H9 (cell line): ENCODE data around the gene ALOX5. TPM values are rescaled to one million over a fixed set of nuclear protein-coding genes. Genes with fewer than 3 reads are reported as not detected.

ENCODE experiments used
- DNase-seq: peaks from one replicate; pipeline ENCODE4 v3.0.0-alpha.2; 2017
- H2AFZ ChIP-seq: one replicate; pipeline ENCODE4 v1.6.1; 2013; ENCODE audit warnings: mild to moderate bottlenecking, low read length, control low read depth, moderate library complexity
- H2AK5ac ChIP-seq: 2 replicates; pipeline ENCODE4 v1.6.1; 2013; ENCODE audit warnings: low read length, control low read depth, mixed read lengths; ENCODE audit not compliant: insufficient read length
- H2BK120ac ChIP-seq: one replicate; pipeline ENCODE4 v1.6.1; 2013; ENCODE audit warnings: low read depth, mild to moderate bottlenecking, low read length, control low read depth, inconsistent platforms; ENCODE audit not compliant: poor library complexity, severe bottlenecking
- H2BK12ac ChIP-seq: 2 replicates; pipeline ENCODE4 v1.6.1; 2013; ENCODE audit warnings: low read length, control low read depth, mixed read lengths, low read depth; ENCODE audit not compliant: insufficient read length
- H2BK15ac ChIP-seq: 2 replicates; pipeline ENCODE4 v1.6.1; 2013; ENCODE audit warnings: low read depth, low read length, control low read depth
- H2BK20ac ChIP-seq: one replicate; pipeline ENCODE4 v1.6.1; 2013; ENCODE audit warnings: low read depth, mild to moderate bottlenecking, low read length, control low read depth, inconsistent platforms; ENCODE audit not compliant: poor library complexity, severe bottlenecking
- H2BK5ac ChIP-seq: 2 replicates; pipeline ENCODE4 v1.6.1; 2013; ENCODE audit warnings: low read length, control low read depth, mixed read lengths; ENCODE audit not compliant: insufficient read length
- H3K14ac ChIP-seq: 2 replicates; pipeline ENCODE4 v1.6.1; 2013; ENCODE audit warnings: low read length, control low read depth; ENCODE audit not compliant: insufficient read depth
- H3K18ac ChIP-seq: 2 replicates; pipeline ENCODE4 v1.6.1; 2013; ENCODE audit warnings: low read depth, mild to moderate bottlenecking, mixed read lengths, low read length, control low read depth; ENCODE audit not compliant: insufficient read length
- H3K23ac ChIP-seq: 2 replicates; pipeline ENCODE4 v1.6.1; 2013; ENCODE audit warnings: low read length, control low read depth, mixed read lengths, low read depth; ENCODE audit not compliant: insufficient read length
- H3K23me2 ChIP-seq: 2 replicates; pipeline ENCODE4 v1.6.1; 2013; ENCODE audit warnings: low read depth, mild to moderate bottlenecking, mixed read lengths, low read length, control low read depth; ENCODE audit not compliant: insufficient read length, poor library complexity, severe bottlenecking
- H3K27ac ChIP-seq: 2 replicates; pipeline ENCODE4 v1.5.1; 2013; ENCODE audit warnings: low read length, control low read depth, mixed read lengths, low read depth; ENCODE audit not compliant: insufficient read length
- H3K27me3 ChIP-seq: 2 replicates; pipeline ENCODE4 v1.6.1; 2013; ENCODE audit warnings: low read length, control low read depth, inconsistent platforms; ENCODE audit not compliant: insufficient read depth
- H3K4ac ChIP-seq: 2 replicates; pipeline ENCODE4 v1.6.1; 2013; ENCODE audit warnings: low read depth, mild to moderate bottlenecking, control low read depth, inconsistent platforms, low read length, moderate library complexity
- H3K4me1 ChIP-seq: 2 replicates; pipeline ENCODE4 v1.6.1; 2013; ENCODE audit warnings: low read length, control low read depth, inconsistent platforms; ENCODE audit not compliant: insufficient read depth
- H3K4me2 ChIP-seq: 2 replicates; pipeline ENCODE4 v1.6.1; 2013; ENCODE audit warnings: low read length, control low read depth, mixed read lengths; ENCODE audit not compliant: insufficient read length, insufficient read depth
- H3K56ac ChIP-seq: 2 replicates; pipeline ENCODE4 v1.6.1; 2013; ENCODE audit warnings: low read depth, mild to moderate bottlenecking, mixed read lengths, low read length, control low read depth; ENCODE audit not compliant: insufficient read length
- H3K79me1 ChIP-seq: 2 replicates; pipeline ENCODE4 v1.6.1; 2013; ENCODE audit warnings: low read depth, mild to moderate bottlenecking, moderate library complexity, low read length, control low read depth, inconsistent platforms; ENCODE audit not compliant: insufficient read depth, poor library complexity, severe bottlenecking
- H3K79me2 ChIP-seq: 2 replicates; pipeline ENCODE4 v1.6.1; 2013; ENCODE audit warnings: low read length, control low read depth, inconsistent platforms; ENCODE audit not compliant: insufficient read depth
- H3K9ac ChIP-seq: 2 replicates; pipeline ENCODE4 v1.6.1; 2013; ENCODE audit warnings: low read length, control low read depth, mixed read lengths; ENCODE audit not compliant: insufficient read length; ENCODE audit errors: extremely low read depth
- H3K9me3 ChIP-seq: one replicate; pipeline ENCODE4 v1.6.1; 2013; ENCODE audit warnings: low read depth, low read length, inconsistent platforms; ENCODE audit not compliant: control insufficient read depth
- H3T11ph ChIP-seq: one replicate; pipeline ENCODE4 v1.6.1; 2013; ENCODE audit warnings: mild to moderate bottlenecking, low read length, control low read depth, inconsistent platforms
- H4K20me1 ChIP-seq: one replicate; pipeline ENCODE4 v1.6.1; 2013; ENCODE audit not compliant: control insufficient read depth, insufficient read length, insufficient read depth
- H4K5ac ChIP-seq: 2 replicates; pipeline ENCODE4 v1.6.1; 2013; ENCODE audit warnings: low read depth, mild to moderate bottlenecking, mixed read lengths, low read length, control low read depth; ENCODE audit not compliant: insufficient read length
- H4K8ac ChIP-seq: replicated peaks from 2 replicates; pipeline ENCODE4 v1.6.1; 2013; ENCODE audit warnings: low read length, control low read depth, mixed read lengths, low read depth; ENCODE audit not compliant: insufficient read length
- H4K91ac ChIP-seq: 2 replicates; pipeline ENCODE4 v1.6.1; 2013; ENCODE audit warnings: low read depth, mild to moderate bottlenecking, moderate library complexity, mixed read lengths, low read length, control low read depth; ENCODE audit not compliant: insufficient read length
- H3K27ac Mint-ChIP-seq, 3 experiments: 2 replicates in 2 of 3; 3 replicates in 1 of 3; pipeline ENCODE4 v1.8.0; 2020 to 2021; ENCODE audit warnings: mixed read lengths in 3 of 3, mild to moderate bottlenecking in 1 of 3, moderate library complexity in 1 of 3
- H3K27me3 Mint-ChIP-seq: 2 replicates; pipeline ENCODE4 v1.8.0; 2021; ENCODE audit warnings: low read depth, mild to moderate bottlenecking, moderate library complexity, mixed read lengths
- H3K36me3 Mint-ChIP-seq, 3 experiments: 2 replicates in 2 of 3; 3 replicates in 1 of 3; pipeline ENCODE4 v1.8.0; 2020 to 2021; ENCODE audit warnings: low read depth in 3 of 3, mixed read lengths in 3 of 3; ENCODE audit not compliant: insufficient read depth in 1 of 3
- H3K4me1 Mint-ChIP-seq, 2 experiments: 2 replicates each; pipeline ENCODE4 v1.8.0; 2020; ENCODE audit warnings: mixed read lengths in 2 of 2
- H3K4me3 Mint-ChIP-seq, 2 experiments: 2 replicates in 1 of 2; 3 replicates in 1 of 2; pipeline ENCODE4 v1.8.0; 2020 to 2021; ENCODE audit warnings: mild to moderate bottlenecking in 2 of 2, mixed read lengths in 2 of 2, moderate library complexity in 1 of 2
- H3K9me3 Mint-ChIP-seq, 2 experiments: 2 replicates in 1 of 2; 3 replicates in 1 of 2; pipeline ENCODE4 v1.8.0; 2020; ENCODE audit warnings: mild to moderate bottlenecking in 2 of 2, mixed read lengths in 2 of 2, moderate library complexity in 1 of 2
- CTCF ChIP-seq: fragments of 200-600 bp; sonication (generic); conservative IDR thresholded peaks from 3 replicates; pipeline ENCODE4 v1.8.0; 2021; ENCODE audit warnings: antibody characterized with exemption, mild to moderate bottlenecking
- WGBS: extraction: QIAGEN DNeasy Blood & Tissue Kit; methylation state at CpG from one replicate; pipeline ENCODE4 v1.1.7; 2013; ENCODE audit warnings: missing lambda C conversion rate, low lambda C conversion rate, mixed read lengths; ENCODE audit not compliant: insufficient read length; ENCODE audit errors: extremely low coverage; 5-methylcytosine and 5-hydroxymethylcytosine counted together
- total RNA-seq: library from RNA; stranded (reverse); gene quantifications from 2 replicates; pipeline ENCODE4 v1.2.1, GENCODE V29; 2021

ALOX5 gene
- total RNA-seq, 1 experiment from 2014 or later, result 3.7 TPM

- H3T11ph ChIP-seq, result no peak overlapping the region
- no peak overlapping the region for H2AFZ ChIP-seq
- H4K91ac ChIP-seq, result no peak overlapping the region
- no peak overlapping the region for H4K5ac ChIP-seq
- no peak overlapping the region for H2BK15ac ChIP-seq
- no peaks in the 10 kb centered on the region for H3K4me1 Mint-ChIP-seq
- no peak overlapping the region for H2BK120ac ChIP-seq
- H2BK12ac ChIP-seq, result no peak overlapping the region
- H3K79me1 ChIP-seq, result no peaks in the 10 kb centered on the region
- H3K56ac ChIP-seq, result no peak overlapping the region
- no peak overlapping the region for H3K27ac Mint-ChIP-seq
- H3K27me3 ChIP-seq, result no peaks in the 10 kb centered on the region
- H4K20me1 ChIP-seq, result no peaks in the 10 kb centered on the region
- no peaks in the 10 kb centered on the region for H3K9me3 ChIP-seq
- H3K14ac ChIP-seq, result no peak overlapping the region
- H3K9ac ChIP-seq, result no peak overlapping the region
- no peaks in the 10 kb centered on the region for H3K23me2 ChIP-seq
- H3K4ac ChIP-seq, result no peak overlapping the region
- no peaks in the 10 kb centered on the region for H3K27me3 Mint-ChIP-seq
- no peak overlapping the region for H3K23ac ChIP-seq
- H3K79me2 ChIP-seq, result no peaks in the 10 kb centered on the region
- no CpG with 5 or more reads among the region's 3 CpGs for WGBS
- no peak overlapping the region for H2BK5ac ChIP-seq
- no peak overlapping the region for H2BK20ac ChIP-seq
- TF ChIP-seq CTCF, result no peak
- no peak overlapping the region for H3K4me2 ChIP-seq
- no peak overlapping the region for H3K18ac ChIP-seq
- H3K36me3 Mint-ChIP-seq, result peaks cover 0 to 5% (median under 1%) of the 10 kb centered on the region in 3 experiments; a peak in 5 of 7 replicates
- no peak overlapping the region for H3K4me3 Mint-ChIP-seq
- H2AK5ac ChIP-seq, result no peak overlapping the region
- peaks cover 7 to 15% of the 10 kb centered on the region in 2 experiments; a peak in 3 of 5 replicates for H3K9me3 Mint-ChIP-seq
- H3K27ac ChIP-seq, result no peak overlapping the region
- no peaks in the 10 kb centered on the region for H3K4me1 ChIP-seq
- no peak overlapping the region for H4K8ac ChIP-seq
- DNase-seq, result no peak
Observed at GRCh38 chr10:45490277-45490676, 116.3 kb downstream of the ALOX5 start.
